IPS DF 19.7 (cell line): Measurements from ENCODE around the gene DBH.

Experiments used
- DNase-seq: peaks from one replicate; pipeline ENCODE4 v3.0.0-alpha.2; 2013; ENCODE audit warnings: low read depth, low spot score

The DBH gene

GRCh38 chr9:133701321-133701980 is 65.3 kb downstream of the DBH start:
- DNase-seq = no peak

GRCh38 chr9:133701981-133702797 is 66.0 kb downstream of the DBH start:
- DNase-seq = no peak

- no peak for DNase-seq
Measured at GRCh38 chr9:133702798-133703590, 66.8 kb downstream of the DBH start.

GRCh38 chr9:133703591-133704399 is 67.6 kb downstream of the DBH start:
- no peak for DNase-seq

GRCh38 chr9:133704711-133705181 is 68.6 kb downstream of the DBH start:
- no peak for DNase-seq

- no peak for DNase-seq
Measured at GRCh38 chr9:133705576-133705975, 69.4 kb downstream of the DBH start.

GRCh38 chr9:133706307-133707050 is 70.3 kb downstream of the DBH start:
- no peak for DNase-seq

- no peak for DNase-seq
Measured at GRCh38 chr9:133707065-133707762, 71.1 kb downstream of the DBH start.

GRCh38 chr9:133707763-133708245 is 71.6 kb downstream of the DBH start:
- DNase-seq = no peak

GRCh38 chr9:133708246-133709014 is 72.3 kb downstream of the DBH start:
- no peak for DNase-seq
